HepG2 (cell line): Measurements from ENCODE around the gene SRSF11. TPM values are rescaled to one million over a fixed set of nuclear protein-coding genes. Genes with fewer than 3 reads are reported as not detected.

Experiments used
- ATAC-seq: fragments of 200-7000 bp; cut with Tn5 transposase; 3 replicates; pipeline ENCODE4 v1.9.1; 2020; ENCODE audit warnings: mild to moderate bottlenecking, moderate library complexity
- BruUV-seq: library from RNA; stranded (reverse); fragments of 400-500 nt; replicated peaks from 2 replicates; lab custom pipeline; 2021; lab: Mats Ljungman, UMichigan
- CTCF ChIA-PET: fragments of 300-600 bp; formaldehyde crosslinking; extraction: SDS; loops from one replicate; lab custom pipeline; 2021; ENCODE audit warnings: low total read pairs, inconsistent platforms, low intra/inter-chr PET ratio; lab: Yijun Ruan, JAX
- POLR2A ChIA-PET: fragments of 350-600 bp; sonication (Branson Sonifier 250); formaldehyde crosslinking; loops from one replicate; lab custom pipeline; 2020; ENCODE audit warnings: antibody characterized with exemption, inconsistent platforms; lab: Yijun Ruan, JAX
- DNase-seq: peaks from one replicate; pipeline ENCODE4 v3.0.0-alpha.2; 2015; ENCODE audit warnings: low spot score
- FAIRE-seq: peaks from 3 replicates; lab custom pipeline; 2011; peaks lifted over from hg19 to GRCh38; lab: Jason Lieb, UNC
- H2AFZ ChIP-seq: one replicate; pipeline ENCODE4 v1.6.1; 2011; ENCODE audit warnings: low read length, inconsistent platforms
- H3K27ac ChIP-seq: fragments of 300-600 bp; 3 replicates; pipeline ENCODE4 v1.8.0; 2011; ENCODE audit warnings: mixed run types, mild to moderate bottlenecking, mixed read lengths, low read length, inconsistent platforms; ENCODE audit not compliant: insufficient read depth; ENCODE audit errors: extremely low read length
- H3K27me3 ChIP-seq, 2 experiments: fragments of 200-600 bp in 1 of 2; 2 replicates in 1 of 2; 3 replicates in 1 of 2; pipeline versions ENCODE4 v1.6.0 to v1.8.0; 2011; ENCODE audit warnings: low read length in 2 of 2, mild to moderate bottlenecking in 2 of 2, moderate library complexity in 2 of 2, inconsistent platforms in 1 of 2; ENCODE audit not compliant: insufficient read depth in 2 of 2, control insufficient read depth in 1 of 2
- H3K36me3 ChIP-seq, 2 experiments: fragments of 200-600 bp in 1 of 2; replicated peaks in 1 of 2; 2 replicates in 1 of 2; 3 replicates in 1 of 2; pipeline versions ENCODE4 v1.5.1 to v1.8.0; 2011; ENCODE audit warnings: low read length in 2 of 2, inconsistent platforms in 1 of 2; ENCODE audit not compliant: insufficient read depth in 2 of 2, control insufficient read depth in 1 of 2
- H3K4me1 ChIP-seq: 2 replicates; pipeline ENCODE4 v1.5.1; 2012; ENCODE audit warnings: low read length, inconsistent platforms; ENCODE audit not compliant: insufficient read depth
- H3K4me2 ChIP-seq: 2 replicates; pipeline ENCODE4 v1.6.0; 2011; ENCODE audit warnings: low read depth, low read length, inconsistent platforms
- H3K4me3 ChIP-seq, 3 experiments: fragments of 200-600 bp in 1 of 3; sonication (generic), shearing (Covaris generic) in 1 of 3; replicated peaks in 1 of 3; 2 replicates each; pipeline ENCODE4 v1.5.1; 2011 to 2016; ENCODE audit warnings: low read length in 3 of 3, inconsistent platforms in 2 of 3, low read depth in 2 of 3, mild to moderate bottlenecking in 2 of 3, control low read depth in 1 of 3, mixed read lengths in 1 of 3; ENCODE audit not compliant: insufficient read depth in 1 of 3
- H3K79me2 ChIP-seq: one replicate; pipeline ENCODE4 v1.6.1; 2011; ENCODE audit warnings: low read length, inconsistent platforms; ENCODE audit not compliant: insufficient read depth
- H3K9ac ChIP-seq: 2 replicates; pipeline ENCODE4 v1.6.0; 2011; ENCODE audit warnings: mild to moderate bottlenecking, low read depth, low read length, inconsistent platforms; ENCODE audit not compliant: insufficient read depth
- H3K9me3 ChIP-seq: 2 replicates; pipeline ENCODE4 v1.5.1; 2012; ENCODE audit warnings: mild to moderate bottlenecking, low read length
- H4K20me1 ChIP-seq: 2 replicates; pipeline ENCODE4 v1.6.0; 2011; ENCODE audit warnings: inconsistent platforms, mild to moderate bottlenecking, low read length, moderate library complexity; ENCODE audit not compliant: insufficient read depth
- AHDC1 ChIP-seq: sonication (generic); formaldehyde crosslinking; IDR thresholded peaks from 2 replicates; pipeline ENCODE4 v1.5.1; 2020; ENCODE audit warnings: mild to moderate bottlenecking, missing genetic modification reagents, borderline replicate concordance
- CEBPB ChIP-seq: IDR thresholded peaks from 2 replicates; pipeline ENCODE4 v1.6.1; 2011; ENCODE audit warnings: low read depth, low read length, improper control_type of control experiment, borderline replicate concordance
- CREM ChIP-seq, 2 experiments: sonication (generic) in 1 of 2; formaldehyde crosslinking in 1 of 2; IDR thresholded peaks; 2 replicates each; pipeline versions ENCODE4 v1.4.0 to v1.6.1; 2016 to 2020; ENCODE audit warnings: antibody characterized with exemption in 1 of 2, mild to moderate bottlenecking in 1 of 2, missing genetic modification reagents in 1 of 2
- DNMT3B ChIP-seq: conservative IDR thresholded peaks from 2 replicates; pipeline ENCODE4 v1.6.1; 2016; ENCODE audit warnings: missing biosample characterization, control low read depth
- EEA1 ChIP-seq: sonication (generic); formaldehyde crosslinking; IDR thresholded peaks from 2 replicates; pipeline ENCODE4 v1.5.1; 2020; ENCODE audit warnings: mild to moderate bottlenecking, missing genetic modification reagents, borderline replicate concordance
- GATAD2A ChIP-seq: IDR thresholded peaks from 2 replicates; pipeline ENCODE4 v1.6.1; 2016
- HNRNPLL ChIP-seq: fragments of 200-400 bp; formaldehyde crosslinking; IDR thresholded peaks from 2 replicates; pipeline ENCODE4 v1.6.1; 2017; ENCODE audit warnings: mild to moderate bottlenecking, low read depth, low read length; ENCODE audit not compliant: poor library complexity, severe bottlenecking
- HOXA7 ChIP-seq: sonication (generic); formaldehyde crosslinking; IDR thresholded peaks from 2 replicates; pipeline ENCODE4 v1.8.1; 2022; ENCODE audit warnings: mild to moderate bottlenecking, missing genetic modification reagents, moderate library complexity
- KLF12 ChIP-seq: sonication (generic); formaldehyde crosslinking; IDR thresholded peaks from 2 replicates; pipeline ENCODE4 v1.4.0; 2020; ENCODE audit warnings: missing genetic modification reagents, borderline replicate concordance
- KLF6 ChIP-seq: IDR thresholded peaks from 2 replicates; pipeline ENCODE4 v1.8.0; 2016; ENCODE audit warnings: missing biosample characterization, missing genetic modification reagents
- PLRG1 ChIP-seq: fragments of 450-650 bp; conservative IDR thresholded peaks from 2 replicates; pipeline ENCODE4 v1.6.1; 2016
- SYNCRIP ChIP-seq: fragments of 200-400 bp; formaldehyde crosslinking; IDR thresholded peaks from 2 replicates; pipeline ENCODE4 v1.6.1; 2018; ENCODE audit warnings: mild to moderate bottlenecking, low read depth, low read length; ENCODE audit not compliant: insufficient read depth
- TCF12 ChIP-seq, 2 experiments: fragments of 450-650 bp in 1 of 2; sonication (generic) in 1 of 2; formaldehyde crosslinking in 1 of 2; IDR thresholded peaks; 2 replicates each; pipeline versions ENCODE4 v1.6.1 to v1.8.0; 2017 to 2022; ENCODE audit warnings: antibody characterized with exemption in 1 of 2, mild to moderate bottlenecking in 1 of 2, missing genetic modification reagents in 1 of 2, moderate library complexity in 1 of 2
- XBP1 ChIP-seq: sonication (generic); formaldehyde crosslinking; IDR thresholded peaks from 2 replicates; pipeline ENCODE4 v1.5.0; 2020; ENCODE audit warnings: missing genetic modification reagents
- ZNF326 ChIP-seq: sonication (generic); formaldehyde crosslinking; IDR thresholded peaks from 2 replicates; pipeline ENCODE4 v1.4.0; 2020; ENCODE audit warnings: missing genetic modification reagents, borderline replicate concordance
- WGBS: methylation state at CpG from one replicate; pipeline ENCODE4 v1.1.6; 2017; ENCODE audit warnings: low lambda C conversion rate; 5-methylcytosine and 5-hydroxymethylcytosine counted together
- in situ Hi-C: cut with HindIII; loops from 2 replicates; pipeline ENCODE4 v1.10.0; 2017; ENCODE audit warnings: low pct_unique_long_range_greater_than_20kb; ENCODE audit not compliant: extremely low pct_ligation_motif_present
- intact Hi-C: fragments of 100-400 bp; cut with micrococcal nuclease; formaldehyde crosslinking; loops from one replicate; pipeline ENCODE4 v1.10.0; 2022; ENCODE audit not compliant: unreplicated experiment
- polyA plus RNA-seq, 8 experiments: library from polyadenylated mRNA; depleted of rRNA in 3 of 8; stranded (reverse) in 7 of 8; unstranded in 1 of 8; fragments of >200 nt; fragmentation: Illumina TruSeq in 4 of 8; extraction: Trizol in 4 of 8; gene quantifications; 2 replicates each; pipeline versions ENCODE4 v1.2.1 to v1.2.3, GENCODE V29; 2011 to 2016; ENCODE audit warnings: low read depth in 4 of 8, missing spikeins in 1 of 8, mixed read lengths in 1 of 8; ENCODE audit not compliant: insufficient read depth in 1 of 8
- total RNA-seq, 5 experiments: library from RNA; depleted of rRNA; stranded (reverse); fragments of >200 nt; fragmentation: Illumina TruSeq; extraction: Trizol; gene quantifications; 2 replicates each; pipeline ENCODE4 v1.2.3, GENCODE V29; 2016; ENCODE audit warnings: low read depth in 1 of 5
- TF ChIP-seq, protein P1 (sequence below): IDR thresholded peaks from 2 replicates; pipeline ENCODE4 v1.6.1; 2016
- TF ChIP-seq, protein P2 (sequence below): sonication (generic); formaldehyde crosslinking; IDR thresholded peaks from 2 replicates; pipeline ENCODE4 v1.5.0; 2020; ENCODE audit warnings: missing genetic modification reagents, mild to moderate bottlenecking, borderline replicate concordance

Gene SRSF11
- total and polyA plus RNA-seq, 2 of the 13 experiments (the other 11 are each of a cell fraction or from before 2014, with no cell fraction given) = 118 to 381 TPM

DNA sequence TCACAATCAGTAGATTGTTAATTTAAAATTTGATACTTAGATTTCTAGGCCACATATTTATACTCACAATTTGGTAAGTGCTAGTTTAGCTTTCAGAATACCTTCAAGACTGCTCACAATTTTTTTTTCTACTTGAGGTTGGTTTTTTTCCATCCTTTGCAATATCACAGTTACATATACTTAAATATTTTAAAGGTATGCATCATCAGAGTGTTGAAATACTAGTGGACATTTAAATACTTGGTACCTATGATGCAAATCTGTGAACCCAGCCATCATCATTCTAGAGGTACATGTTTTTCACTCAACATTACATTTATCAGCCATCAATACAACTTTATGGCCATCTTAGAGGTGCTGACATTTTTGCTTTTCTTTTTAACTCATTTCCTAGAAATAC lies 9.6 kb upstream of the SRSF11 start (continued):
- TF ChIP-seq, protein P1, sequence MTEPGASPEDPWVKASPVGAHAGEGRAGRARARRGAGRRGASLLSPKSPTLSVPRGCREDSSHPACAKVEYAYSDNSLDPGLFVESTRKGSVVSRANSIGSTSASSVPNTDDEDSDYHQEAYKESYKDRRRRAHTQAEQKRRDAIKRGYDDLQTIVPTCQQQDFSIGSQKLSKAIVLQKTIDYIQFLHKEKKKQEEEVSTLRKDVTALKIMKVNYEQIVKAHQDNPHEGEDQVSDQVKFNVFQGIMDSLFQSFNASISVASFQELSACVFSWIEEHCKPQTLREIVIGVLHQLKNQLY (CRISPR knock-in tag) = no peak
- TF ChIP-seq GATAD2A (CRISPR knock-in tag) (no peak), KLF6 (CRISPR knock-in tag) (no peak)

DNA sequence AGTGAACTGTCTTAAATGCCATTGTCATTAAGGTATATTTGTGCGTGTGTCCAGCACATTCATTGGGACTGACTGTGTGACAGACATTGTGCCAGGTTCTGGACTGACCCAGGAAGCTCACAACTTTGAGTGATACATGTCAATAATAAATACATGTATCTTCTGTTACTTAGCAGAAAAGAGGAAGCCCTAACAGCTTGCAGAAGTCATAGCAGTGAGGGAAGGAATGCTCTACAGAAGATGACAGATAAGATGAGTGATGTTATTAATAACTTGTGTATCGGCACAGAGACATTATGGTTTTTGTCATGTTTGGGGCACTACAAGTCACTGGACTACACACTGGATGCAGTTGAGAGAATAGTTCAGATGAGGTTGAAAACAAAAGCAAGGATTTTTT lies 1.2 kb upstream of the SRSF11 start:
- peaks cover 32% of the 10 kb centered on the region for H3K4me1 ChIP-seq
- no TSS peak for BruUV-seq
- WGBS = 100% methylated on average over 2 of the region's 2 CpGs
- peaks cover 1 to 30% of the 10 kb centered on the region in 2 experiments; a peak in 3 of 5 replicates for H3K36me3 ChIP-seq
- FAIRE-seq (no peak), DNase-seq (no peak), ATAC-seq (no peak)
- no peak overlapping the region for H3K4me2 ChIP-seq
- ChIA-PET CTCF (no interaction called here), POLR2A (interaction anchor here (2.2 to 2.5 kb wide), 2 partner anchors 14 to 191 kb away, joined by 25 to 41 read pairs; partner anchors contain the start of genes CTH and LRRC40)
- no peaks in the 10 kb centered on the region; a peak in 1 of 5 replicates for H3K27me3 ChIP-seq
- in situ Hi-C loops = no loop called here
- H3K9me3 ChIP-seq = no peaks in the 10 kb centered on the region
- H4K20me1 ChIP-seq = peaks cover 24% of the 10 kb centered on the region
- no peak overlapping the region for H2AFZ ChIP-seq
- peak overlapping the region; percentile 97 for H3K27ac ChIP-seq
- intact Hi-C loops = loop anchor here (5.0 kb wide), 1 partner anchor 192 kb away; the partner anchor contains the start of gene CTH
- no peak overlapping the region for H3K4me3 ChIP-seq
- peaks cover 95% of the 10 kb centered on the region for H3K79me2 ChIP-seq
- H3K9ac ChIP-seq = no peak overlapping the region
- TF ChIP-seq HNRNPLL (no peak), DNMT3B (no peak), HOXA7 (CRISPR knock-in tag) (no peak), TCF12 (IDR thresholded peaks at IDR 0.05) (no peak), TCF12 (CRISPR knock-in tag; IDR thresholded peaks at IDR 0.05) (no peak), CREM (IDR thresholded peaks at IDR 0.05) (no peak), CREM (CRISPR knock-in tag; IDR thresholded peaks at IDR 0.05) (no peak), AHDC1 (CRISPR knock-in tag) (no peak), PLRG1 (no peak), XBP1 (CRISPR knock-in tag) (no peak), EEA1 (CRISPR knock-in tag) (no peak), SYNCRIP (no peak), CEBPB (no peak), ZNF326 (CRISPR knock-in tag) (no peak), KLF12 (CRISPR knock-in tag) (no peak)
- TF ChIP-seq, protein P2, sequence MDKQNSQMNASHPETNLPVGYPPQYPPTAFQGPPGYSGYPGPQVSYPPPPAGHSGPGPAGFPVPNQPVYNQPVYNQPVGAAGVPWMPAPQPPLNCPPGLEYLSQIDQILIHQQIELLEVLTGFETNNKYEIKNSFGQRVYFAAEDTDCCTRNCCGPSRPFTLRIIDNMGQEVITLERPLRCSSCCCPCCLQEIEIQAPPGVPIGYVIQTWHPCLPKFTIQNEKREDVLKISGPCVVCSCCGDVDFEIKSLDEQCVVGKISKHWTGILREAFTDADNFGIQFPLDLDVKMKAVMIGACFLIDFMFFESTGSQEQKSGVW (CRISPR knock-in tag) = no peak
